Measurements from ENCODE around the gene SLC24A3. TPM values are rescaled to one million over a fixed set of nuclear protein-coding genes. Genes with fewer than 3 reads are reported as not detected.

Gene SLC24A3
- total and polyA plus RNA-seq, 9 donors = 4.8 to 40.5 (median 18.6) TPM

- no peak overlapping the region for H3K27ac ChIP-seq
- H3K4me1 ChIP-seq (ENCODE audit: insufficient read depth) = peaks cover 7% of the 10 kb centered on the region
- H3K4me3 ChIP-seq = no peak overlapping the region
- TF ChIP-seq POLR2A (IDR thresholded peaks at IDR 0.05) (no peak), EP300 (IDR thresholded peaks at IDR 0.05) (no peak), CTCF (IDR thresholded peaks at IDR 0.05) (no peak)
- no peaks in the 10 kb centered on the region for H3K36me3 ChIP-seq
- intact Hi-C loops (cut with DNase I) = no loop called here
- 93 to 97% (median 97%) methylated on average over 4 of the region's 4 CpGs for WGBS, 3 donors
- H3K9me3 ChIP-seq = no peaks in the 10 kb centered on the region
- no peaks in the 10 kb centered on the region for H3K27me3 ChIP-seq
- no peak for DNase-seq
Measured at GRCh38 chr20:19706463-19706862, 494.0 kb downstream of the SLC24A3 start.

GRCh38 chr20:19709635-19710335, 497.3 kb downstream of the SLC24A3 start:
- Histone ChIP-seq H3K27ac (no peak overlapping the region), H3K36me3 (no peaks in the 10 kb centered on the region), H3K27me3 (no peaks in the 10 kb centered on the region), H3K4me1 (ENCODE audit: insufficient read depth) (peaks cover 7% of the 10 kb centered on the region), H3K4me3 (no peak overlapping the region), H3K9me3 (no peaks in the 10 kb centered on the region)
- intact Hi-C loops (cut with DNase I) = no loop called here
- WGBS, 3 donors = 39 to 87% (median 80%) methylated on average over 1 of the region's 1 CpG
- no peak for TF ChIP-seq CTCF (IDR thresholded peaks at IDR 0.05)
- TF ChIP-seq EP300 (IDR thresholded peaks at IDR 0.05) = no peak
- TF ChIP-seq POLR2A (IDR thresholded peaks at IDR 0.05) = no peak
- DNase-seq = no peak

GRCh38 chr20:19710336-19711120, 498.1 kb downstream of the SLC24A3 start:
- Histone ChIP-seq H3K27ac (no peak overlapping the region), H3K9me3 (no peaks in the 10 kb centered on the region), H3K4me1 (ENCODE audit: insufficient read depth) (peaks cover 7% of the 10 kb centered on the region), H3K36me3 (no peaks in the 10 kb centered on the region), H3K27me3 (no peaks in the 10 kb centered on the region), H3K4me3 (no peak overlapping the region)
- no peak for TF ChIP-seq POLR2A (IDR thresholded peaks at IDR 0.05)
- no peak for TF ChIP-seq CTCF (IDR thresholded peaks at IDR 0.05)
- TF ChIP-seq EP300 (IDR thresholded peaks at IDR 0.05) = no peak
- DNase-seq = no peak
- WGBS, 3 donors = 19 to 26% (median 20%) methylated on average over 5 of the region's 5 CpGs
- intact Hi-C loops (cut with DNase I) = no loop called here

- Histone ChIP-seq H3K4me1 (ENCODE audit: insufficient read depth) (peaks cover 7% of the 10 kb centered on the region), H3K9me3 (no peaks in the 10 kb centered on the region), H3K27ac (no peak overlapping the region), H3K27me3 (no peaks in the 10 kb centered on the region), H3K4me3 (no peak overlapping the region), H3K36me3 (no peaks in the 10 kb centered on the region)
- intact Hi-C loops (cut with DNase I) = no loop called here
- no peak for DNase-seq
- TF ChIP-seq CTCF (IDR thresholded peaks at IDR 0.05) (no peak), POLR2A (IDR thresholded peaks at IDR 0.05) (no peak), EP300 (IDR thresholded peaks at IDR 0.05) (no peak)
- 74 to 80% (median 77%) methylated on average over 11 of the region's 11 CpGs for WGBS, 3 donors
Measured at GRCh38 chr20:19711126-19711525, 498.7 kb downstream of the SLC24A3 start.
